Fibroblast of skin of left quadriceps (primary cell): ENCODE results near the gene ERP29.
"Not testable (repeated sequence)": the region's sequence is repeated elsewhere in the genome, so short reads cannot be mapped to it uniquely, and the experiment has no call there.

Experiments
- DNase-seq, 2 experiments: peaks; one replicate each; pipeline ENCODE4 v3.0.0-alpha.2; 2013; ENCODE audit warnings: low read depth in 2 of 2

The ERP29 gene

GRCh38 chr12:112035219-112035785, 22.1 kb downstream of the ERP29 start:
- DNase-seq, result no peak

- DNase-seq, result not testable (repeated sequence)
Measured at GRCh38 chr12:112036614-112037013, 23.4 kb downstream of the ERP29 start.

GRCh38 chr12:112046003-112046402, 32.8 kb downstream of the ERP29 start:
- no peak for DNase-seq

- no peak for DNase-seq
Measured at GRCh38 chr12:112049351-112049750, 36.1 kb downstream of the ERP29 start.

GRCh38 chr12:112061137-112061536, 47.9 kb downstream of the ERP29 start:
- no peak for DNase-seq

GRCh38 chr12:112063273-112063672, 50.0 kb downstream of the ERP29 start:
- no peak for DNase-seq

- no peak for DNase-seq
Measured at GRCh38 chr12:112066566-112066965, 53.3 kb downstream of the ERP29 start.
